ENCODE results near the gene GPR142.

GPR142 gene

DNA sequence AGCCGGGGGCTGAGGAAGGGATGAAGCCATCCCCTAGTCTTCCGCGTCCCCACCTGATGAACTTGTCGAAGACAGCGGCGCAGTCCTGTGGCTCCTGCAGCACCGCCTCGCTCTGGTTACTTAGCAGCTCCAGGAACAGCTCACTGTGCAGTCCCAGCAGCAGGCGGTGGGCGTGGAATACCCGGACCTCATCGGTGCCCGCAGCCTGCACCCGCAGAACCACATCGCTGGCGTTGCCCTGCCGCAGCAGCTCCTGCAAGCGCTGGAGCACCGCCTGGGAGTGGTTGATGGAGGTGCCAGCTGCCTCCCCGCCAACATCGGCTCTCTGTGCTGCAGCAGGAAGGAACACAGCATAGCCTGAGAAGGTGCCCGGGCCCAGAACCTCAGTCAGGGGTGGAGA is 7.4 kb upstream of the GPR142 start:
- no peak for DNase-seq (ENCODE audit: low read depth)
- H3K4me3 ChIP-seq (ENCODE audit: low read length) = no peak overlapping the region
- TF ChIP-seq, protein P1, sequence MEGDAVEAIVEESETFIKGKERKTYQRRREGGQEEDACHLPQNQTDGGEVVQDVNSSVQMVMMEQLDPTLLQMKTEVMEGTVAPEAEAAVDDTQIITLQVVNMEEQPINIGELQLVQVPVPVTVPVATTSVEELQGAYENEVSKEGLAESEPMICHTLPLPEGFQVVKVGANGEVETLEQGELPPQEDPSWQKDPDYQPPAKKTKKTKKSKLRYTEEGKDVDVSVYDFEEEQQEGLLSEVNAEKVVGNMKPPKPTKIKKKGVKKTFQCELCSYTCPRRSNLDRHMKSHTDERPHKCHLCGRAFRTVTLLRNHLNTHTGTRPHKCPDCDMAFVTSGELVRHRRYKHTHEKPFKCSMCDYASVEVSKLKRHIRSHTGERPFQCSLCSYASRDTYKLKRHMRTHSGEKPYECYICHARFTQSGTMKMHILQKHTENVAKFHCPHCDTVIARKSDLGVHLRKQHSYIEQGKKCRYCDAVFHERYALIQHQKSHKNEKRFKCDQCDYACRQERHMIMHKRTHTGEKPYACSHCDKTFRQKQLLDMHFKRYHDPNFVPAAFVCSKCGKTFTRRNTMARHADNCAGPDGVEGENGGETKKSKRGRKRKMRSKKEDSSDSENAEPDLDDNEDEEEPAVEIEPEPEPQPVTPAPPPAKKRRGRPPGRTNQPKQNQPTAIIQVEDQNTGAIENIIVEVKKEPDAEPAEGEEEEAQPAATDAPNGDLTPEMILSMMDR (conservative IDR thresholded peaks at IDR 0.05; ENCODE audit: low read length) = no peak

DNA sequence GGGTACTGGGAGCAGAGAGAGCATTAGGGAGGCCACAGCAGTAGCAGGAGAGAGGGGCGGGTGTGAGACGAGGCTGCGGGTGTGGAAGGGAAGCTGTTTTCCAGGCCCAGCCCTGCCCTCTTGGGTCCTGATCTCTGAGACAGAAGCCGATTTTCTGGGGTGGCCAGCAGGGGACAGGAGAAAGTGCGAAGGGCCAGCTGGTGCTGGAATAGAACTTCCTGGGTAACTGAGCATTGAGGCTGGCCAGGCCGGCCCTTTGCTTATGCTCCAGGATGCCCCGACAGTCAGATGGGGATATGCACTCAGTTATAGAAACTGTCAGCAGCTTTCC is 6.4 kb upstream of the GPR142 start:
- TF ChIP-seq, protein P1 (conservative IDR thresholded peaks at IDR 0.05; ENCODE audit: low read length) = no peak
- DNase-seq (ENCODE audit: low read depth) = no peak
- no peak overlapping the region for H3K4me3 ChIP-seq (ENCODE audit: low read length)

DNA sequence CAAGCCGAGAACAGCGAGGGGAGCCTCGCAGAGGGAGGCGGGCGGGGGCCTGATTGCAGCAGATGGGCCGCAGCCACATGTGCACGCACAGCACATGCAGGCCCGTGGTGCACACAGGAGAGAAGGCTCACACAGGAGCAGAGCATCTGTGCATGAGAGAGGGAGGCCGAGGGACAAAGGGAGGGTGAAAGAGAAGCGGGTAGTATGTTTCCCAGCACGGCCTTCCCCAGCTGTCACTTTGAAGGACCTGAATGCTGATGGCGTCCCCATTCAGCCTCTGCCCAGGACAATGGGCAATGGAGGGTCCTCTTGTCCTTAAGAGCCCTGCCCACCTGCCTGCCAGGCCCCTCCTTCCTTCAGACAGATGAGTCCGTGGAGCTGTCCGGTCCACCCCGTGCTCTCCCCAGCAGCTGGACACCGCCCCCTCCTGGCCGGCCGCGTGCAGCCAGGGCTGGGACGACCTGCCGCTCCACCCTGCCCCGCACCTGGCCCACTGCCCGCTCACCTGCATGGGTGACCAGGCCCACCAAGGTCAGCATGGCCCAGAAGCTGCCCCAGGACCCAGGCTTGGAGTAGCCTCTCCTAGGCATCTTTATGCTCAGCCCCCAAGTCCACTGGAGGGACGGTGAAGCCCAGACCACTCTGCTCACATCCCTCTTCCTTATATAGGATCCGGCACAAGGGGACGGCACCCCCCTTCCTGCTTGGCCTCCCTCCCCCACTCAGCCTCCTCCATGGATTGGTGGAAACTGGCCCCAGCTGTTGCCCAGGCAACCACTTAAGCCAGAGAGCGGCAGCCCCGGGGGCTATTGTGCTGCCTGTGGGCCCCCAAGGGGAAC is 5.9 kb upstream of the GPR142 start, which contains the start of gene BTBD17:
Gene BTBD17, minus strand, starts transcription at position 639 of the 839 bp plus-strand sequence. Its CDS starts 49 bp downstream, at position 590.
- TF ChIP-seq, protein P1 (conservative IDR thresholded peaks at IDR 0.05; ENCODE audit: low read length) = peak; percentile 36
- DNase-seq (ENCODE audit: low read depth) = no peak
- H3K4me3 ChIP-seq (ENCODE audit: low read length) = no peak within 1 kb of the TSS

DNA sequence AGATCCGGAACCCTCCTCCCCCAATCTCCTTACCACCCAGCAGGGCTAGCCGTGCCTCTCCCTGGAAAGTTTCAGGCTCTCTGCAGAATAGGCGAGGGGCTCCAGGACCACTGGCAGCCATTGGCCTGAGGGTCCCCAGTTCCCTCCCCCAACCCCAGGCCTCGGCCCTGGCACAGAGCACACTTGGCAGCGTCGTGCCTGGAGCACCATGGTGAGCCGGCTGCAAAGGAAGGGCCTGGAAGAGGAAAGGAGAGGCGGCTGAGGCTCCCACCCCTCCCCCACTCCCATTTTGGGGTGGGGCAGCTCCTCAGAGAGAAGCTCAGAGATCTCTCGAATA is 5.3 kb upstream of the GPR142 start:
- H3K4me3 ChIP-seq (ENCODE audit: low read length) = no peak overlapping the region
- TF ChIP-seq, protein P1 (conservative IDR thresholded peaks at IDR 0.05; ENCODE audit: low read length) = no peak
- DNase-seq (ENCODE audit: low read depth) = no peak

DNA sequence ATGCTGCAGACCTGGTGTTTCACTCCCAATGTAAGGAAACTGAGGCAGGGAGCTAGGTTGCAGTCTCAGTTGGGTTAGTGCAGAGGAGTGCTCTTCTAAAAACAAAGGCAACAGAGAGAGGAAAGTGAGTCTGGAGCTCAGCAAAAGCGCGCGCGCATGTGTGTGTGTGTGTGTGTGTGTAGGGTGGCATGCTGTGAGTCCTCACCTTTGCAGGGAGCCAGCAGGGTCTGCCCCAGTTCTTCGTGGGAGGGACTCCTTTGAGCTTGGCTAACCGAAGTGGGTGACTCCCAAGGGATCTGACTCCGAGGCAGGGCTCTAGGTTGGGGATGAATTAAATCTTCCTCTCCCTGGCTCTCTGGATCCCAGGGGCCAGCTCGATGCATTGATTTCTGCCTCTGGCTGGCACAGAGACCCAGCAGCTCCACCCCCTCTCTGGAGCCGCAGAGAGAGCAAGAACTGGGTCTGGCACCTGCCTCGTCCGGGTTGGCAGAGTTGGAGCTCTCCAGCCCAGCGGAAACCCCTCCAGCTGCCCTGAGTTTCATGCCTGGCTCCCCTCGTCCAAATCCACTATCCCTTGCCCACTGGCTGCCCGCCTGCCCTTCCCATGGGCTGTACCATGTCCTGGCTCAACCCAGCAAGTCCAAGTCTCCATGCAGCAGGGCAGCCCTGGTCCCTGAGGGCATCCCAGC is 4.4 kb upstream of the GPR142 start:
- H3K4me3 ChIP-seq (ENCODE audit: low read length) = no peak overlapping the region
- DNase-seq (ENCODE audit: low read depth) = no peak
- TF ChIP-seq, protein P1 (conservative IDR thresholded peaks at IDR 0.05; ENCODE audit: low read length) = no peak

DNA sequence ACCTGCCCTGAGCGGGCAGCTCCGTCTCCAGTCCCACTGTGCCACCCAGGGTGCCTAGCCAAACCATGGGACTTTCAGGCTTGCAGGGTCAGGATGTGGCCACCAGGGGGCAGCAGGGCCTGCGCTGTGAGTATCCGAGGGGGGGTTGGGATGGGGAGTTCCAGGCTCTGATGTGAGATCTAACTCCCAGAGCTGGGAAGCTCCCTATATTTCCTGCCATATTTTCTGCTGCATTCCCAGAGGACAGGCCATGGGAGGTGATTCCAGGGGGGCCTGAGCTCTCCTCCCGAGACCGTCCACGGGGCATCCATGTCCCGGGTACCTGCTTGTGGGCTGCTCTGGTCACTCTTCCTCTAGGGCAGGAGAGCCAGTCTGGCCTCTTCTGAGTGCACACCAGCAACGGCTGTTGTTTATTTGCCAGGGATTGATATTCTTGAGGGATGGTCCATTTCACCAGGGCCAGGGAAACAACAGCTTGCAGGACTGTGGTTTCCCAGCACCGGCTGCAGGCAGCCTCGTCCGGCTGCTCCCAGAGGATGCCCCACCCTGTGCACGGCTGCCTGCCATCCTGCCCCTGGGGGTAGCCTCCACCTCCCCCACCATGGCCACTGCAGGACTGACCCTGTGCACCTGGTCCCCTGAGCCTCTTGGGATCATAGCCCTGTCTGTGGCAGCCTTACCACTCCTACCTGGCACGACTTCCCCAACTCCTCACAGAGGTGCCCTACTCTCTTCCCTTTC is 1.2 kb downstream of the GPR142 start:
- TF ChIP-seq, protein P1 (conservative IDR thresholded peaks at IDR 0.05; ENCODE audit: low read length) = peak; percentile 83
- no peak overlapping the region for H3K4me3 ChIP-seq (ENCODE audit: low read length)
- peak; percentile 46 for DNase-seq (ENCODE audit: low read depth)

Measured in AG10803 (cell line).